Type B pancreatic cell (in vitro differentiated cells): ENCODE measurements around the gene KMT5B. TPM values are rescaled to one million over a fixed set of nuclear protein-coding genes. Genes with fewer than 3 reads are reported as not detected.
A peak's percentile ranks its signal among the peaks of the same experiment; 100 is the strongest.

Source experiments
- DNase-seq: peaks from one replicate; pipeline ENCODE4 v3.0.0; 2021; ENCODE audit warnings: mixed read lengths; ENCODE audit not compliant: unreplicated experiment; ENCODE audit errors: extremely low spot score
- H3K27ac Mint-ChIP-seq: 2 replicates; pipeline ENCODE4 v1.8.0; 2021; ENCODE audit warnings: mild to moderate bottlenecking, mixed read lengths
- H3K27me3 Mint-ChIP-seq: 2 replicates; pipeline ENCODE4 v1.8.0; 2021; ENCODE audit warnings: mixed read lengths
- H3K36me3 Mint-ChIP-seq: 2 replicates; pipeline ENCODE4 v1.8.0; 2021; ENCODE audit warnings: mixed read lengths
- H3K4me1 Mint-ChIP-seq: one replicate; pipeline ENCODE4 v1.8.0; 2021; ENCODE audit warnings: mixed read lengths; ENCODE audit not compliant: unreplicated experiment
- H3K4me3 Mint-ChIP-seq: 2 replicates; pipeline ENCODE4 v1.8.0; 2021; ENCODE audit warnings: mild to moderate bottlenecking, mixed read lengths
- H3K9me3 Mint-ChIP-seq: 2 replicates; pipeline ENCODE4 v1.8.0; 2021; ENCODE audit warnings: mixed read lengths
- total RNA-seq: library from RNA; stranded (reverse); gene quantifications from 2 replicates; pipeline ENCODE4 v1.2.1, GENCODE V29; 2021; ENCODE audit warnings: low replicate concordance
- TF ChIP-seq, protein P1 (sequence below): fragments of 200-600 bp; sonication (generic); conservative IDR thresholded peaks from 2 replicates; pipeline ENCODE4 v1.5.0; 2021; ENCODE audit warnings: antibody characterized with exemption, mild to moderate bottlenecking

KMT5B gene
- total RNA-seq, 1 donor from 2014 or later, result 54.4 TPM

- no peaks in the 10 kb centered on the region for H3K9me3 Mint-ChIP-seq
- H3K27ac Mint-ChIP-seq, result no peak overlapping the region
- TF ChIP-seq, protein P1, sequence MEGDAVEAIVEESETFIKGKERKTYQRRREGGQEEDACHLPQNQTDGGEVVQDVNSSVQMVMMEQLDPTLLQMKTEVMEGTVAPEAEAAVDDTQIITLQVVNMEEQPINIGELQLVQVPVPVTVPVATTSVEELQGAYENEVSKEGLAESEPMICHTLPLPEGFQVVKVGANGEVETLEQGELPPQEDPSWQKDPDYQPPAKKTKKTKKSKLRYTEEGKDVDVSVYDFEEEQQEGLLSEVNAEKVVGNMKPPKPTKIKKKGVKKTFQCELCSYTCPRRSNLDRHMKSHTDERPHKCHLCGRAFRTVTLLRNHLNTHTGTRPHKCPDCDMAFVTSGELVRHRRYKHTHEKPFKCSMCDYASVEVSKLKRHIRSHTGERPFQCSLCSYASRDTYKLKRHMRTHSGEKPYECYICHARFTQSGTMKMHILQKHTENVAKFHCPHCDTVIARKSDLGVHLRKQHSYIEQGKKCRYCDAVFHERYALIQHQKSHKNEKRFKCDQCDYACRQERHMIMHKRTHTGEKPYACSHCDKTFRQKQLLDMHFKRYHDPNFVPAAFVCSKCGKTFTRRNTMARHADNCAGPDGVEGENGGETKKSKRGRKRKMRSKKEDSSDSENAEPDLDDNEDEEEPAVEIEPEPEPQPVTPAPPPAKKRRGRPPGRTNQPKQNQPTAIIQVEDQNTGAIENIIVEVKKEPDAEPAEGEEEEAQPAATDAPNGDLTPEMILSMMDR, result no peak
- no peaks in the 10 kb centered on the region for H3K27me3 Mint-ChIP-seq
- H3K4me3 Mint-ChIP-seq, result no peak overlapping the region
- peaks cover 14% of the 10 kb centered on the region for H3K4me1 Mint-ChIP-seq
- DNase-seq, result no peak
- no peaks in the 10 kb centered on the region for H3K36me3 Mint-ChIP-seq
Observed at GRCh38 chr11:68148071-68148805, 64.9 kb downstream of the KMT5B start.

GRCh38 chr11:68146704-68147474 is 66.2 kb downstream of the KMT5B start:
- DNase-seq, result no peak
- TF ChIP-seq, protein P1, result no peak
- Mint-ChIP-seq H3K4me1 (peaks cover 9% of the 10 kb centered on the region), H3K36me3 (no peaks in the 10 kb centered on the region), H3K4me3 (no peak overlapping the region), H3K27me3 (no peaks in the 10 kb centered on the region), H3K27ac (peak overlapping the region; percentile 43), H3K9me3 (no peaks in the 10 kb centered on the region)

DNA sequence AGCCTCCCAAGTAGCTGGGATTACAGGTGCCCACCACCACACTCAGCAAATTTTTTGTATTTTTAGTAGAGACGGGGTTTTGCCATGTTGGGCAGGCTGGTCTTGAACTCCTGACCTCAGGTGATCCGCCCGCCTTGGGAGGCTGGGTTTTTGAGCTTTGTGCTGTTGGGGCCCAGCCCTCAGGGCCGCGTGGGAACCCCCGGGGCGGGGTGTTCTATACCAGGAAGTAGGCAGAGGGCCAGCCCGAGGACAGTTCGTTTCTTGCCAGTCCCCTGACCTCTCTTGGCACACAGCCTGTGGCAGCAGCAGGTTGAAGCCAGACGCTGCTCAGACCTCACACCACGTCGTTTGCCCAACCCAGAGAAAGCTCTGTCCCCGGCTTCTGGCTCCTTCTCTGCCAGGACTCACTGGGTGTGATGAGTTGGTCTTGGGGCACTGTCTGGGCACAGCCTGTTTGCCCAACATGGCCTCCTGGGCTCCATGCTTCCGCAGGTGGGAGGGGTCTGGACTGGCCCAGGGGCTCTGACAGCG is 67.0 kb downstream of the KMT5B start:
- Mint-ChIP-seq H3K9me3 (no peaks in the 10 kb centered on the region), H3K27me3 (no peaks in the 10 kb centered on the region), H3K36me3 (no peaks in the 10 kb centered on the region), H3K4me1 (peaks cover 9% of the 10 kb centered on the region), H3K27ac (peak overlapping the region; percentile 43), H3K4me3 (no peak overlapping the region)
- no peak for DNase-seq
- TF ChIP-seq, protein P1, result no peak

- Mint-ChIP-seq H3K36me3 (no peaks in the 10 kb centered on the region), H3K9me3 (no peaks in the 10 kb centered on the region), H3K27ac (no peak overlapping the region), H3K27me3 (no peaks in the 10 kb centered on the region), H3K4me3 (no peak overlapping the region), H3K4me1 (peaks cover 11% of the 10 kb centered on the region)
- DNase-seq, result no peak
- TF ChIP-seq, protein P1, result no peak
Observed at GRCh38 chr11:68145120-68145866, 67.8 kb downstream of the KMT5B start.

DNA sequence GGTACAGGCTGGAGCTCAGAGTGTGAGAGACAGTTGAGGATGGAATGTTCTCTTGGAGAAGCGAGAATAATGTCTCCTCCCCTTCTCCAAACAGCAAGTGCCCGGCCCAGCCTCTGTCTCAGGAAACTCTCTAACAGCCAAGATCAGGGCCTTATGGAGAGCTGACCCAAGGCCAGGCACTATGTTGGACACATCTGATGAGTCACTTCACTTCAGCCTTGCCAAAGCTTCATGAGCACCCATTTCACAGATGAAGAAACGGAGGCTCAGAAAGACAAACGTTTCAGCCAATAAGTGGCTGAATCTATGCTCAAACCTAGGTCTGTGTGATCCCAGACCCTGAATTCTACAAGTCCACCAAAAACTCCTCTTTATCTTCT is 69.8 kb downstream of the KMT5B start:
- no peak overlapping the region for H3K27ac Mint-ChIP-seq
- no peaks in the 10 kb centered on the region for H3K9me3 Mint-ChIP-seq
- TF ChIP-seq, protein P1, result no peak
- no peaks in the 10 kb centered on the region for H3K27me3 Mint-ChIP-seq
- no peaks in the 10 kb centered on the region for H3K36me3 Mint-ChIP-seq
- H3K4me1 Mint-ChIP-seq, result peaks cover 12% of the 10 kb centered on the region
- DNase-seq, result no peak
- no peak overlapping the region for H3K4me3 Mint-ChIP-seq
